Astrocyte (in vitro differentiated cells and primary cell): ENCODE data around the gene MYH9. TPM values are rescaled to one million over a fixed set of nuclear protein-coding genes. Genes with fewer than 3 reads are reported as not detected.

ENCODE experiments used
- DNase-seq: peaks from one replicate; pipeline ENCODE4 v3.0.0-alpha.2; 2010; ENCODE audit warnings: low read depth
- FAIRE-seq: peaks from 2 replicates; lab custom pipeline; 2011; peaks lifted over from hg19 to GRCh38; lab: Jason Lieb, UNC
- H2AFZ ChIP-seq: 2 replicates; pipeline ENCODE4 v1.6.0; 2012; ENCODE audit warnings: low read depth, low read length, inconsistent platforms
- H3K27ac ChIP-seq: 2 replicates; pipeline ENCODE4 v1.5.1; 2011; ENCODE audit warnings: low read depth, low read length, inconsistent platforms
- H3K27me3 ChIP-seq: 2 replicates; pipeline ENCODE4 v1.6.0; 2011; ENCODE audit warnings: low read length, inconsistent platforms; ENCODE audit not compliant: insufficient read depth
- H3K36me3 ChIP-seq: 2 replicates; pipeline ENCODE4 v1.5.1; 2011; ENCODE audit warnings: low read length, inconsistent platforms; ENCODE audit not compliant: insufficient read depth
- H3K4me1 ChIP-seq: 2 replicates; pipeline ENCODE4 v1.5.1; 2011; ENCODE audit warnings: low read length, inconsistent platforms; ENCODE audit not compliant: insufficient read depth
- H3K4me2 ChIP-seq: 2 replicates; pipeline ENCODE4 v1.6.0; 2012; ENCODE audit warnings: low read length, inconsistent platforms
- H3K4me3 ChIP-seq: 2 replicates; pipeline ENCODE4 v1.5.1; 2011; ENCODE audit warnings: low read depth, mild to moderate bottlenecking, low read length, inconsistent platforms; ENCODE audit not compliant: insufficient read depth
- H3K79me2 ChIP-seq: 2 replicates; pipeline ENCODE4 v1.6.0; 2012; ENCODE audit warnings: mild to moderate bottlenecking, low read length, inconsistent platforms; ENCODE audit not compliant: insufficient read depth
- H3K9ac ChIP-seq: 2 replicates; pipeline ENCODE4 v1.6.0; 2012; ENCODE audit warnings: mild to moderate bottlenecking, low read length, inconsistent platforms
- H3K9me3 ChIP-seq: 2 replicates; pipeline ENCODE4 v1.5.1; 2012; ENCODE audit warnings: low read depth, mild to moderate bottlenecking, low read length, inconsistent platforms; ENCODE audit not compliant: insufficient read depth
- H4K20me1 ChIP-seq: 2 replicates; pipeline ENCODE4 v1.6.0; 2012; ENCODE audit warnings: low read length, inconsistent platforms; ENCODE audit not compliant: insufficient read depth
- H3K27ac Mint-ChIP-seq: one replicate; pipeline ENCODE4 v1.8.0; 2021; ENCODE audit warnings: mild to moderate bottlenecking, mixed read lengths; ENCODE audit not compliant: unreplicated experiment
- H3K27me3 Mint-ChIP-seq: one replicate; pipeline ENCODE4 v1.8.0; 2021; ENCODE audit warnings: low read depth, mixed read lengths; ENCODE audit not compliant: unreplicated experiment
- H3K36me3 Mint-ChIP-seq: one replicate; pipeline ENCODE4 v1.8.0; 2021; ENCODE audit warnings: low read depth, mixed read lengths; ENCODE audit not compliant: unreplicated experiment
- H3K4me1 Mint-ChIP-seq: one replicate; pipeline ENCODE4 v1.8.0; 2021; ENCODE audit warnings: low read depth, mixed read lengths; ENCODE audit not compliant: unreplicated experiment
- H3K4me3 Mint-ChIP-seq: one replicate; pipeline ENCODE4 v1.8.0; 2021; ENCODE audit warnings: mild to moderate bottlenecking, moderate library complexity, mixed read lengths; ENCODE audit not compliant: unreplicated experiment
- H3K9me3 Mint-ChIP-seq: one replicate; pipeline ENCODE4 v1.8.0; 2021; ENCODE audit warnings: mild to moderate bottlenecking, mixed read lengths; ENCODE audit not compliant: unreplicated experiment
- CTCF ChIP-seq: IDR thresholded peaks from 2 replicates; pipeline ENCODE4 v1.5.1; 2011; ENCODE audit warnings: low read depth, mild to moderate bottlenecking, inconsistent platforms, low read length, moderate library complexity; ENCODE audit not compliant: insufficient read depth
- EZH2 ChIP-seq: IDR thresholded peaks from 2 replicates; pipeline ENCODE4 v1.6.1; 2012; ENCODE audit warnings: mild to moderate bottlenecking, low read length, inconsistent platforms; ENCODE audit not compliant: insufficient read depth
- total RNA-seq: library from RNA; stranded (reverse); gene quantifications from 2 replicates; pipeline ENCODE4 v1.2.1, GENCODE V29; 2021

MYH9 gene
- total RNA-seq, 1 donor from 2014 or later: 2,278 TPM

- no peak overlapping the region for H3K4me3 ChIP-seq
- peaks cover 99% of the 10 kb centered on the region for H3K79me2 ChIP-seq
- peaks cover 67% of the 10 kb centered on the region for H4K20me1 ChIP-seq
- H3K9ac ChIP-seq: peak overlapping the region; percentile 92
- Mint-ChIP-seq H3K27me3 (no peaks in the 10 kb centered on the region), H3K27ac (peak overlapping the region; percentile 97), H3K4me3 (peak overlapping the region; percentile 74), H3K36me3 (peaks cover 51% of the 10 kb centered on the region), H3K9me3 (no peaks in the 10 kb centered on the region), H3K4me1 (peaks cover 96% of the 10 kb centered on the region)
- no peak for TF ChIP-seq EZH2
- no peak for TF ChIP-seq CTCF
- DNase-seq (peak; percentile 86), FAIRE-seq (no peak)
- peak overlapping the region; percentile 99 for H3K27ac ChIP-seq
- H3K4me2 ChIP-seq: peak overlapping the region; percentile 69
- H3K9me3 ChIP-seq: no peaks in the 10 kb centered on the region
- H3K36me3 ChIP-seq: peaks cover 60% of the 10 kb centered on the region
- peaks cover 100% of the 10 kb centered on the region for H3K4me1 ChIP-seq
- H3K27me3 ChIP-seq: no peaks in the 10 kb centered on the region
- no peak overlapping the region for H2AFZ ChIP-seq
These were observed 55.0 kb downstream of the MYH9 start for GRCh38 chr22:36332623-36333332.

GRCh38 chr22:36331912-36332622 lies 55.7 kb downstream of the MYH9 start:
- H3K9me3 ChIP-seq: no peaks in the 10 kb centered on the region
- peaks cover 50% of the 10 kb centered on the region for H3K36me3 Mint-ChIP-seq
- no peaks in the 10 kb centered on the region for H3K27me3 Mint-ChIP-seq
- peak overlapping the region; percentile 92 for H3K9ac ChIP-seq
- peaks cover 64% of the 10 kb centered on the region for H4K20me1 ChIP-seq
- H3K4me3 ChIP-seq: no peak overlapping the region
- peak overlapping the region; percentile 99 for H3K27ac ChIP-seq
- H3K4me3 Mint-ChIP-seq: peak overlapping the region; percentile 65
- FAIRE-seq: no peak
- DNase-seq: no peak
- H3K27ac Mint-ChIP-seq: peak overlapping the region; percentile 98
- TF ChIP-seq CTCF: no peak
- TF ChIP-seq EZH2: no peak
- no peaks in the 10 kb centered on the region for H3K9me3 Mint-ChIP-seq
- H2AFZ ChIP-seq: no peak overlapping the region
- peaks cover 100% of the 10 kb centered on the region for H3K4me1 ChIP-seq
- H3K4me1 Mint-ChIP-seq: peaks cover 97% of the 10 kb centered on the region
- peaks cover 60% of the 10 kb centered on the region for H3K36me3 ChIP-seq
- no peaks in the 10 kb centered on the region for H3K27me3 ChIP-seq
- peaks cover 99% of the 10 kb centered on the region for H3K79me2 ChIP-seq
- peak overlapping the region; percentile 69 for H3K4me2 ChIP-seq
